ENCODE results near the gene SCAMP2.
"Not testable (repeated sequence)": the region's sequence is repeated elsewhere in the genome, so short reads cannot be mapped to it uniquely, and the experiment has no call there.

The SCAMP2 gene

GRCh38 chr15:74873036-74873755 lies at the start of gene SCAMP2:
SCAMP2 (minus strand) TSS chr15:74873365; CDS start chr15:74873255, 110 bp downstream.
- DNase-seq: peak; percentile 86

- no peak for DNase-seq
Observed at GRCh38 chr15:74920456-74920855, 47.3 kb upstream of the SCAMP2 start.

- DNase-seq: no peak
Observed at GRCh38 chr15:74917676-74918075, 44.5 kb upstream of the SCAMP2 start.

GRCh38 chr15:74913799-74914198 lies 40.6 kb upstream of the SCAMP2 start:
- DNase-seq: not testable (repeated sequence)

GRCh38 chr15:74913041-74913440 lies 39.9 kb upstream of the SCAMP2 start:
- no peak for DNase-seq

- DNase-seq: no peak
Observed at GRCh38 chr15:74908635-74909034, 35.5 kb upstream of the SCAMP2 start.

GRCh38 chr15:74907163-74907870 lies 34.2 kb upstream of the SCAMP2 start:
- DNase-seq: no peak

GRCh38 chr15:74906450-74907162 lies 33.4 kb upstream of the SCAMP2 start, which contains the start of gene FAM219B:
FAM219B (minus strand) TSS chr15:74906851; CDS start chr15:74906800, 51 bp downstream.
- DNase-seq: peak; percentile 68

GRCh38 chr15:74906067-74906449 lies 32.9 kb upstream of the SCAMP2 start:
- peak; percentile 33 for DNase-seq

- DNase-seq: no peak
Observed at GRCh38 chr15:74904190-74904805, 31.1 kb upstream of the SCAMP2 start.

- DNase-seq: no peak
Observed at GRCh38 chr15:74903676-74904075, 30.5 kb upstream of the SCAMP2 start.

- DNase-seq: no peak
Observed at GRCh38 chr15:74902295-74903075, 29.3 kb upstream of the SCAMP2 start.

- peak; percentile 65 for DNase-seq
Observed at GRCh38 chr15:74901612-74902063, 28.5 kb upstream of the SCAMP2 start.

GRCh38 chr15:74897300-74897701 lies 24.1 kb upstream of the SCAMP2 start:
- DNase-seq: no peak

- DNase-seq: no peak
Observed at GRCh38 chr15:74896316-74896715, 23.2 kb upstream of the SCAMP2 start.

GRCh38 chr15:74895830-74896229 lies 22.7 kb upstream of the SCAMP2 start:
- DNase-seq: no peak

- DNase-seq: not testable (repeated sequence)
Observed at GRCh38 chr15:74894383-74894782, 21.2 kb upstream of the SCAMP2 start.

- no peak for DNase-seq
Observed at GRCh38 chr15:74893627-74894026, 20.5 kb upstream of the SCAMP2 start.

GRCh38 chr15:74892931-74893330 lies 19.8 kb upstream of the SCAMP2 start:
- DNase-seq: no peak

GRCh38 chr15:74892313-74892712 lies 19.1 kb upstream of the SCAMP2 start:
- DNase-seq: no peak

GRCh38 chr15:74891469-74891868 lies 18.3 kb upstream of the SCAMP2 start:
- DNase-seq: no peak

GRCh38 chr15:74890665-74890960 lies 17.4 kb upstream of the SCAMP2 start:
- no peak for DNase-seq
